Esophagus muscularis mucosa (tissue), 3 donors: ENCODE data around the gene CROT.

Experiments
- POLR2A ChIP-seq: fragments of 450-650 bp; IDR thresholded peaks from one replicate; pipeline ENCODE4 v1.6.1; 2017; ENCODE audit warnings: antibody characterized with exemption, moderate library complexity, mild to moderate bottlenecking, low read depth
- TF ChIP-seq, protein P1 (sequence below), 3 experiments: fragments of 200-600 bp in 2 of 3; fragments of 450-650 bp in 1 of 3; sonication (generic) in 2 of 3; IDR thresholded peaks; one replicate each; pipeline ENCODE4 v1.5.1; 2017 to 2019; ENCODE audit warnings: antibody characterized with exemption in 3 of 3, mild to moderate bottlenecking in 2 of 3, moderate library complexity in 1 of 3

DNA sequence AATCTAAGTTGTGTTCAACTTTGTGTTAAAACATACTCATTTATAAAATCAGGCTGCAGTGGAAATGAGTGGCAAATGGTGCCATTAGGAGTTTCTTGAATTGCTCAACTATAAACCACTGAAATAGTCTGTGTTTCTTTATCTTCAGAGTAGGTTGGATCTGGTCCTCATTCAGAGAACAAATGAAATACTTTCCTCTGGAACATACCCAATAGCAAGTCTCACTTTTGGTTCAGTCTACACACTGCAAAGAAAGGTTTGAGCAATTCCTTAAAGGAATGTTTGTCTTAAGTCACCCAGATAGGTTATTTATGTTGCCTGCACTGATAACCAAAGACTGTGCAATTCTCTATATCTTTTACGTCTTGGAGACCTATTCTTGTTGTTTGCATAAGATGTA is 67.6 kb downstream of the CROT start:
- TF ChIP-seq, protein P1, sequence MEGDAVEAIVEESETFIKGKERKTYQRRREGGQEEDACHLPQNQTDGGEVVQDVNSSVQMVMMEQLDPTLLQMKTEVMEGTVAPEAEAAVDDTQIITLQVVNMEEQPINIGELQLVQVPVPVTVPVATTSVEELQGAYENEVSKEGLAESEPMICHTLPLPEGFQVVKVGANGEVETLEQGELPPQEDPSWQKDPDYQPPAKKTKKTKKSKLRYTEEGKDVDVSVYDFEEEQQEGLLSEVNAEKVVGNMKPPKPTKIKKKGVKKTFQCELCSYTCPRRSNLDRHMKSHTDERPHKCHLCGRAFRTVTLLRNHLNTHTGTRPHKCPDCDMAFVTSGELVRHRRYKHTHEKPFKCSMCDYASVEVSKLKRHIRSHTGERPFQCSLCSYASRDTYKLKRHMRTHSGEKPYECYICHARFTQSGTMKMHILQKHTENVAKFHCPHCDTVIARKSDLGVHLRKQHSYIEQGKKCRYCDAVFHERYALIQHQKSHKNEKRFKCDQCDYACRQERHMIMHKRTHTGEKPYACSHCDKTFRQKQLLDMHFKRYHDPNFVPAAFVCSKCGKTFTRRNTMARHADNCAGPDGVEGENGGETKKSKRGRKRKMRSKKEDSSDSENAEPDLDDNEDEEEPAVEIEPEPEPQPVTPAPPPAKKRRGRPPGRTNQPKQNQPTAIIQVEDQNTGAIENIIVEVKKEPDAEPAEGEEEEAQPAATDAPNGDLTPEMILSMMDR (IDR thresholded peaks at IDR 0.05) = no peak
- TF ChIP-seq POLR2A = no peak
